ENCODE results near the gene LRRN4CL. TPM values are rescaled to one million over a fixed set of nuclear protein-coding genes. Genes with fewer than 3 reads are reported as not detected.
"Not testable (repeated sequence)": the region's sequence is repeated elsewhere in the genome, so short reads cannot be mapped to it uniquely, and the experiment has no call there.

The LRRN4CL gene
- polyA plus RNA-seq, 1 donor: 2.9 TPM

DNA sequence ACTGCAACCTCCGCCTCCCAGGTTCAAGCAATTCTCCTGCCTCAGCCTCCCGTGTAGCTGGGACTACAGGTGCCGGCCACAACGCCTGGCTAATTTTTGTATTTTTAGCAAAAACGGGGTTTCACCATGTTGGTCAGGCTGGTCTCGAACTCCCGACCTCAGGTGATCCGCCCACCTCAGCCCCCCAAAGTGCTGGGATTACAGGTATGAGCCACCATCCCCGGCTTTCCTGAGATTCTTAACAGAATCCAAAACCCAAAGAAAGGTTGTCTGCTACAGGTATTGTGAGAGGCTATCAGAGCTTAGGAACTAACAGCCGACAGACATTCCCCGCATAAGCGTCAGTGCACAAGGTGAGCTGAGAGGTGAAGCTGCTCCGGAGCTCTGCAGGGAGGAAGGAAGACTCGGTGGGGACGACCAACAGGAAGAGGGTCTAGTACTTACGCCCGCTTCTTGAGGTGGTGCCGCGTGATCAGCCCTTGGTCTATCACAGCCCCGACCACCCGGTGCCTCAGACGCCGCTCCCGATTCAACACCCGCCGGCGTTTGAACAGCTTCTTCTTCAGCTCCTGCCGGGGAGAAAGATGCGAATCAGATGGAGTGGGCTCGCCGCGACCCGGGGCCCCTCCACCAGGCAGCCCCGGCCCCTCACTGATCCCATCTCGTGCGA, 24.8 kb downstream of the LRRN4CL start:
- H3K4me1 ChIP-seq (ENCODE audit: control insufficient read depth, insufficient read depth, low read length): peaks cover 22% of the 10 kb centered on the region
- no peaks in the 10 kb centered on the region for H3K27me3 ChIP-seq (ENCODE audit: control insufficient read depth, insufficient read depth, low read length)
- H3K27ac ChIP-seq (ENCODE audit: low read length): peak overlapping the region; percentile 90
- peak; percentile 53 to 79 for DNase-seq
- H3K36me3 ChIP-seq (ENCODE audit: control insufficient read depth, insufficient read depth, low read length): peaks cover 28% of the 10 kb centered on the region
- H3K4me3 ChIP-seq (ENCODE audit: low read length): peak overlapping the region; percentile 92
- no peaks in the 10 kb centered on the region for H3K9me3 ChIP-seq (ENCODE audit: control insufficient read depth, low read depth, low read length)
- no CpG with 5 or more reads among the region's 36 CpGs for WGBS (ENCODE audit: insufficient coverage, low lambda C conversion rate)

DNA sequence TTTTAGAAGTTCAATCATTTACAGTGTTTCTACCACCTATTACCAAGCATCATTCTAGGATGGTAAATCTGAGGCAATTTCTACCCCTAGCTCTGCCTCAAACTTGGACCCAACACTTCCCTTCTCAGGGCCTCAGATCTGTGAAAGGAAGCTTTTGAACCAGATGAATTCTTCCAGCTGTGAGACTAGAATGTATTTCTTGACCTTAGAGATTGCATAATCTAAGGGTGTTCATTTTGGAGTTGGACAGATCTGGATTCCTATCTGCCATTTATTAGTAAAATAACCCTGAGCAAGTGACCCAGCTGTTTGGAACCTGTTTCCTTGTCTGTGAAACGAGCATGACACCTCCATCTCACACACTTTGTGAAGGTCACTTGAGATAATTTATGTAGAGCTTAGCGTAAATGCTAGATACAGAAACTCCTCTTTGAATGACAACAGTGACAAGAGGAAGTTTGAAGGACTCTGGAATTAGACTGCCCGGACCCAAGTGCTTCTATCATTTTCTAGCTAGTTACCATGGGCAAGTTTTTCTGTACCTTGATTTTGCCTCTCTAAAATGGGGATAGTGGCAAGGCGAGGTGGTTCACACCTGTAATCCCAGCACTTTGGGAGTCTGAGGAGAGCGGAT, 32.4 kb downstream of the LRRN4CL start:
- H3K27me3 ChIP-seq (ENCODE audit: control insufficient read depth, insufficient read depth, low read length): no peaks in the 10 kb centered on the region
- no peak overlapping the region for H3K4me3 ChIP-seq (ENCODE audit: low read length)
- peaks cover 4% of the 10 kb centered on the region for H3K36me3 ChIP-seq (ENCODE audit: control insufficient read depth, insufficient read depth, low read length)
- WGBS (ENCODE audit: insufficient coverage, low lambda C conversion rate): no CpG with 5 or more reads among the region's 5 CpGs
- no peaks in the 10 kb centered on the region for H3K9me3 ChIP-seq (ENCODE audit: control insufficient read depth, low read depth, low read length)
- DNase-seq: no peak
- H3K4me1 ChIP-seq (ENCODE audit: control insufficient read depth, insufficient read depth, low read length): peaks cover 3% of the 10 kb centered on the region
- no peak overlapping the region for H3K27ac ChIP-seq (ENCODE audit: low read length)

DNA sequence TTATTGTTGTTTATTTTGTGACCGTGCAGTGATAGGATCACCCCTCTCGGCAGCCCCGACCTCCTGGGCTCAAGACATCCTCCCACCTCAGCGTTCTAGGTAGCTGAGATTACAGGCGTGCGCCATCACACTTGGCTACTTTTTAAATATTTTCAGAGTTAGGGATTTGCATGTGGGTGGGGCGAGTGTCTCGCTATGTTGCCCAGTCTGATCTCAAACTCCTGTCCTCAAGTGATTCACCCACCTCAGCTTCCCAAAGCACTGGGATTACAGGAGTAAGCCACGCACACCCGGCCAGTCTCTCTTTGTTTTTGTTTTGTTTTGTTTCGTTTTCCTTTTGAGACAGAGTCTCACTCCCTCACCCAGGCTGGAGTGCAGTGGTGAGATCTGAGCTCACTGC, 35.0 kb downstream of the LRRN4CL start:
- H3K27ac ChIP-seq (ENCODE audit: low read length): no peak overlapping the region
- peaks cover 6% of the 10 kb centered on the region for H3K36me3 ChIP-seq (ENCODE audit: control insufficient read depth, insufficient read depth, low read length)
- WGBS (ENCODE audit: insufficient coverage, low lambda C conversion rate): 100% methylated on average over 1 of the region's 11 CpGs
- H3K4me1 ChIP-seq (ENCODE audit: control insufficient read depth, insufficient read depth, low read length): peaks cover 5% of the 10 kb centered on the region
- H3K9me3 ChIP-seq (ENCODE audit: control insufficient read depth, low read depth, low read length): no peaks in the 10 kb centered on the region
- H3K27me3 ChIP-seq (ENCODE audit: control insufficient read depth, insufficient read depth, low read length): no peaks in the 10 kb centered on the region
- H3K4me3 ChIP-seq (ENCODE audit: low read length): no peak overlapping the region
- DNase-seq: no peak

DNA sequence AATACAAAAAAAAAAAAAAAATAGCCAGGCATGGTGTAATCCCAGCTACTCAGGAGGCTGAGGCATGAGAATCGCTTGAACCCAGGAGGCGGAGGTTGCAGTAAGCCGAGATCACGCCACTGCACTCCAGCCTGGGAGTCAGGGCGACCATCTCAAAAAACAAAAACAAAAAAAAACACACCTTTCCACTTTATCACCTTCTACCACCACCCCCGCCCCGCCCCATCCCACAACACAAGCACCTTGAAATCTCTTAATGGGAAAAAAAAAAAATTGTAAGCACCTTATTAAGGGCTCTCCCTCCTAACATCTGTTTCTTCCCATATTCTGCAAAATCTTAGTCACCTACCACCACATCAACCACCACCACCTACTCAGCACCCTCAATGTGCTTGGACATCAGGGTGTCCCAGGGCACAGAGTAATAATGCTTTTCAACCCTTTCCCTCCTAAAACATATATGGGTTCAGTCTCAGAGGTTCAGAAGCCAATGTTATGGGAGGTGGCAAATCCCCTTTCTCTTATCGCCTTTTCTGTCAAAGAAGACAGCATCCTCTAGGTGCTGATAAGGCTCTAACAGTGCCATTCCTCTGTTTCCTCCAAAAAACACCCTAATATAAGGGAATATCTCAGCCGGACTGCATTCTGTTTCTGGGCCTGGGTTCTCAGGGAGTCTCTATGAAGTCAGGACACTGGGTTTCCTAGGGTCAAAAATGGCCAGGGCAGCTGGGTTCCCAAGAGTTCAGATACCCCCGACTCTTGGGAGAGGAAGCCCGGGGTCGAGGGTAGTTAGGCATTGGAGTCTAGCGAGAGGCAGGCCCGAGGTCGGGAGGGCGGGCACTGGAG, 36.9 kb downstream of the LRRN4CL start:
- no CpG with 5 or more reads among the region's 16 CpGs for WGBS (ENCODE audit: insufficient coverage, low lambda C conversion rate)
- Histone ChIP-seq H3K27me3 (ENCODE audit: control insufficient read depth, insufficient read depth, low read length) (no peaks in the 10 kb centered on the region), H3K9me3 (ENCODE audit: control insufficient read depth, low read depth, low read length) (no peaks in the 10 kb centered on the region), H3K27ac (ENCODE audit: low read length) (peak overlapping the region; percentile 92), H3K4me3 (ENCODE audit: low read length) (peak overlapping the region; percentile 86), H3K4me1 (ENCODE audit: control insufficient read depth, insufficient read depth, low read length) (peaks cover 5% of the 10 kb centered on the region), H3K36me3 (ENCODE audit: control insufficient read depth, insufficient read depth, low read length) (peaks cover 24% of the 10 kb centered on the region)
- DNase-seq: no peak

DNA sequence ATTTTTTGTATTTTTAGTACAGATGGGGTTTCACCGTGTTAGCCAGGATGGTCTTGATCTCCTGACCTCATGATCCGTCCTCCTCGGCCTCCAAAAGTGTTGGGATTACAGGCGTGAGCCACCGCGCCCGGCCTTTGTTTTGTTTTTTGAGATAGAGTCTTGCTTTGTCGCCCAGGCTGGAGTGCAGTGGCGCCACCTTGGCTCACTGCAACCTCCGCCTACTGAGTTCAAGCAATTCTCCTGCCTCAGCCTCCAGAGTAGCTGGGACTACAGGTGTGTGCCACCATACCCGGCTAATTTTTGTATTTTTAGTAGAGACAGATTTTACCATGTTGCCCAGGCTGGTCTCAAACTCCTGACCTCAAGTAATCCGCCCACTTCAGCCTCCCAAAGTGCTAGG, 39.0 kb downstream of the LRRN4CL start:
- WGBS (ENCODE audit: insufficient coverage, low lambda C conversion rate): no CpG with 5 or more reads among the region's 12 CpGs

DNA sequence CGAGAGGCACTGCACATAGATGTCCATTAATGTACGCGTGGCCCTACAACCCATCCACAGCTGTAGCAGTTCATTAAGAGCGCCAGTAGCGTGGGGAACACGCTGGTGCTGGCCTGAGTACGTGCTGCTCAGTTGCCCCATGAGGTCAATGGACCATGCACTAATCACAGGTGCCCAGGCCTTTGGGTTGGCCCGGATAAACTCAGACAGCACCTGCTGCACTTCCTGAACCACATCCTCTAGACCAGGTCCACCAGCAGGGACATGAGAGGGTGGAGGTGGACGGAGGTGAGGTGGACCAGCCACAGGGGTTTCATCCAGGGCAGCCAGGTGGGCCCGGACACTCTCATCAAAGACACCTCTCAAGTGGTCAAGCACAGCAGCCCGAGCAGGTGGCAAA, 39.8 kb downstream of the LRRN4CL start:
- WGBS (ENCODE audit: insufficient coverage, low lambda C conversion rate): no CpG with 5 or more reads among the region's 11 CpGs
- H3K4me3 ChIP-seq (ENCODE audit: low read length): no peak overlapping the region

More for the DNA sequence above, 39.0 kb downstream of the LRRN4CL start:
- H3K27me3 ChIP-seq (ENCODE audit: control insufficient read depth, insufficient read depth, low read length); H3K9me3 ChIP-seq (ENCODE audit: control insufficient read depth, low read depth, low read length); H3K4me3 ChIP-seq (ENCODE audit: low read length); DNase-seq; H3K27ac ChIP-seq (ENCODE audit: low read length): not testable (repeated sequence)
- H3K4me1 ChIP-seq (ENCODE audit: control insufficient read depth, insufficient read depth, low read length): peaks cover 12% of the 10 kb centered on the region
- H3K36me3 ChIP-seq (ENCODE audit: control insufficient read depth, insufficient read depth, low read length): peaks cover 30% of the 10 kb centered on the region

DNA sequence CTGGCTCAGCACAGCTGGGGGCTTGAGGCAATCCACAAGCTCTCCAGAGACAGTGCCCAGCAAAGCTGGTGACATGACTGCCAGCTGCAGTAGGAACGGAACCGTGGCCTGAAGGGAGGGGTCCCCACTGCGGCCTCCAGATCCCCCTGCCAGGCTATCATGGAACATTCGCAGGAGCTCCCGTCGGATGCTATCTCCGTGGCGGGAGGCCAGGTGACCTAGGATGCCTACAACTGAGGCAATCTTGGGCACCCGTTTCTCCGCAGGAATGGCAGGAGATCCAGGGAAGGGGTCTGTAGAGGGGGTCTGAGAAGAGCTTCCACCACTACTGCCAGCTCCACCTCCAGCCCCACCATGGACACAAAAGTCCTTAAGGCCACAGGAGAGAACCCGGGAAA, 40.4 kb downstream of the LRRN4CL start:
- H3K36me3 ChIP-seq (ENCODE audit: control insufficient read depth, insufficient read depth, low read length): peaks cover 34% of the 10 kb centered on the region
- no peak overlapping the region for H3K4me3 ChIP-seq (ENCODE audit: low read length)
- H3K9me3 ChIP-seq (ENCODE audit: control insufficient read depth, low read depth, low read length): peaks cover 3% of the 10 kb centered on the region
- no peak for DNase-seq
- H3K27me3 ChIP-seq (ENCODE audit: control insufficient read depth, insufficient read depth, low read length): no peaks in the 10 kb centered on the region
- no peak overlapping the region for H3K27ac ChIP-seq (ENCODE audit: low read length)
- peaks cover 16% of the 10 kb centered on the region for H3K4me1 ChIP-seq (ENCODE audit: control insufficient read depth, insufficient read depth, low read length)
- no CpG with 5 or more reads among the region's 11 CpGs for WGBS (ENCODE audit: insufficient coverage, low lambda C conversion rate)

More for the DNA sequence above, 39.8 kb downstream of the LRRN4CL start:
- DNase-seq: no peak
- Histone ChIP-seq H3K27me3 (ENCODE audit: control insufficient read depth, insufficient read depth, low read length) (no peaks in the 10 kb centered on the region), H3K36me3 (ENCODE audit: control insufficient read depth, insufficient read depth, low read length) (peaks cover 31% of the 10 kb centered on the region), H3K27ac (ENCODE audit: low read length) (no peak overlapping the region), H3K4me1 (ENCODE audit: control insufficient read depth, insufficient read depth, low read length) (peaks cover 13% of the 10 kb centered on the region), H3K9me3 (ENCODE audit: control insufficient read depth, low read depth, low read length) (peaks cover 3% of the 10 kb centered on the region)

DNA sequence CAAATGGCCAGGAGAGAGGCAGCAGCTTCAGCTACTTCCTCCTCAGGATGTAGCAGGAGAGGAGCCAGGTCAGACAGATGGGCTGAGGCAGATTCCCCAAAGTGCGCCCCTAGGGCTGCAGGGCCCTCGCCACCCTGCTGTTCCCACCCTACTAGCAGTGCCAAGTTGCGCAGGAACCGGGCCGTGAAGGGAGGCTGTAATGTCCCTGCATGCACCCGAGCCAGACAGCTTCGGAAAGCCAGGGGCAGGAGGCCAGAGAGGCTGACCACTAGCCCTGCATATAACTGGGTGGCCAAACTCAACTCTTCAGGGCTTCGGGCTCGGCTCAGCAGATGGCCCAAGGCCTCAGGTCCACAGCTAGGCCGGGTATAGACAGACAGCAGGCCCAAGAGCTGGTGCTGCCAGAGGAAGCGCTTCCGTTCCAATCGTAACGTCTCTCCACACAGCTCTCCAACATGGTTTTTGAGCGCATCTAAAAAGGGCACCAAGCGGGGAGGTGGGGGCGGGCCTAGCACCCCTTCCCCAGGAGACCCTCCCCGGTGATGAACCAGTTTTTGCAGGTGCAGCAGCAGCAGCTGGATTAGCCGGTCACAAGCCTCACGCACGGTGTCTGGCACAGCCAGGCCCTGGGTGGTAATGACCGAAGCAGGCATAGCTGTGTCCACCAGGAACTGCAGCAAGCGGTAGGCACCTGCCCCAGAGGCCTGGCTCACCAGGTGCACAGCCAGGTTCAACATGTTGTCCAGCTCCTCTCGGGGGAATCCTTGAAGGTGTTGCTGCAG, 41.0 kb downstream of the LRRN4CL start:
- WGBS (ENCODE audit: insufficient coverage, low lambda C conversion rate): no CpG with 5 or more reads among the region's 24 CpGs
- peaks cover 3% of the 10 kb centered on the region for H3K9me3 ChIP-seq (ENCODE audit: control insufficient read depth, low read depth, low read length)

DNA sequence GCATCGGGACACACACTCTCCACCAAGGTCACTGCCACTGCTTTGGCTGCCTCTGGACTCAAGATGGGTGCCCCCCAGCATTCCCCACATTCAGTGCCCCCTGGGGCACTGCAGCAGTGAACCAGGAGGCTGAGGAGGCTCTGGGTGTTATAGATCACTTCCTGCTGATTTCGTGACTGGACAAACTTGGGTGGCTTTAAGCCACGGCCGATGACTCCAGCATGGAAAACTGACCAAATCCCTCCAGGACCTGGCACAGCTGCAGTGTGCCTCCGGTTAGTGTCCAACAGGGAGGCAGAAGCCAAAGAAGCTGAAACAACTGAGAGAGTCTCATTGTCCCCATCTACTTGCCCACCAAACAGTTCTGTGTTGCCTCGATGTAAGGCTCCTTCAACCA, 41.7 kb downstream of the LRRN4CL start:
- WGBS (ENCODE audit: insufficient coverage, low lambda C conversion rate): no CpG with 5 or more reads among the region's 6 CpGs
- H3K4me3 ChIP-seq (ENCODE audit: low read length): no peak overlapping the region
- H3K4me1 ChIP-seq (ENCODE audit: control insufficient read depth, insufficient read depth, low read length): peaks cover 16% of the 10 kb centered on the region
- peaks cover 3% of the 10 kb centered on the region for H3K9me3 ChIP-seq (ENCODE audit: control insufficient read depth, low read depth, low read length)
- no peaks in the 10 kb centered on the region for H3K27me3 ChIP-seq (ENCODE audit: control insufficient read depth, insufficient read depth, low read length)
- no peak overlapping the region for H3K27ac ChIP-seq (ENCODE audit: low read length)
- no peak for DNase-seq
- H3K36me3 ChIP-seq (ENCODE audit: control insufficient read depth, insufficient read depth, low read length): peaks cover 41% of the 10 kb centered on the region

More for the DNA sequence above, 41.0 kb downstream of the LRRN4CL start:
- no peak for DNase-seq
- H3K4me3 ChIP-seq (ENCODE audit: low read length): no peak overlapping the region
- H3K36me3 ChIP-seq (ENCODE audit: control insufficient read depth, insufficient read depth, low read length): peaks cover 38% of the 10 kb centered on the region
- H3K4me1 ChIP-seq (ENCODE audit: control insufficient read depth, insufficient read depth, low read length): peaks cover 16% of the 10 kb centered on the region
- no peak overlapping the region for H3K27ac ChIP-seq (ENCODE audit: low read length)
- no peaks in the 10 kb centered on the region for H3K27me3 ChIP-seq (ENCODE audit: control insufficient read depth, insufficient read depth, low read length)
